Endodermal cell (in vitro differentiated cells): ENCODE measurements around the gene EDEM1. TPM values are rescaled to one million over a fixed set of nuclear protein-coding genes. Genes with fewer than 3 reads are reported as not detected.
A peak's percentile ranks its signal among the peaks of the same experiment; 100 is the strongest.

Experiments
- DNase-seq: peaks from one replicate; pipeline ENCODE4 v3.0.0-alpha.2; 2017
- H3K27ac ChIP-seq: 2 replicates; pipeline ENCODE4 v1.5.1; 2013; ENCODE audit warnings: mild to moderate bottlenecking, low read depth, low read length, moderate library complexity
- H3K27me3 ChIP-seq: 2 replicates; pipeline ENCODE4 v1.6.1; 2013; ENCODE audit warnings: mild to moderate bottlenecking, low read length, moderate library complexity; ENCODE audit not compliant: insufficient read depth, control insufficient read depth, poor library complexity, severe bottlenecking
- H3K36me3 ChIP-seq: 2 replicates; pipeline ENCODE4 v1.7.0; 2013; ENCODE audit warnings: mild to moderate bottlenecking, low read length, moderate library complexity; ENCODE audit not compliant: control insufficient read depth, insufficient read depth
- H3K4me1 ChIP-seq: one replicate; pipeline ENCODE4 v1.7.0; 2013; ENCODE audit warnings: low read length; ENCODE audit not compliant: control insufficient read depth, insufficient read depth
- H3K4me3 ChIP-seq: 2 replicates; pipeline ENCODE4 v1.5.1; 2013; ENCODE audit warnings: mild to moderate bottlenecking, low read length, moderate library complexity
- H3K9ac ChIP-seq: 2 replicates; pipeline ENCODE4 v1.6.1; 2013; ENCODE audit warnings: mild to moderate bottlenecking, low read length, moderate library complexity; ENCODE audit not compliant: poor library complexity, severe bottlenecking; ENCODE audit errors: extremely low read depth
- H3K9me3 ChIP-seq: 2 replicates; pipeline ENCODE4 v1.6.1; 2013; ENCODE audit warnings: mild to moderate bottlenecking, low read length, moderate library complexity; ENCODE audit not compliant: control insufficient read depth
- H3K27ac Mint-ChIP-seq: 2 replicates; pipeline ENCODE4 v1.8.0; 2020; ENCODE audit warnings: mixed read lengths
- H3K27me3 Mint-ChIP-seq: 2 replicates; pipeline ENCODE4 v1.8.0; 2021; ENCODE audit warnings: mild to moderate bottlenecking, mixed read lengths; ENCODE audit not compliant: insufficient read depth
- H3K36me3 Mint-ChIP-seq: 2 replicates; pipeline ENCODE4 v1.8.0; 2020; ENCODE audit warnings: low read depth, mixed read lengths
- H3K4me1 Mint-ChIP-seq: 2 replicates; pipeline ENCODE4 v1.8.0; 2020; ENCODE audit warnings: mixed read lengths
- H3K4me3 Mint-ChIP-seq: 2 replicates; pipeline ENCODE4 v1.8.0; 2020; ENCODE audit warnings: mild to moderate bottlenecking, moderate library complexity, mixed read lengths
- H3K9me3 Mint-ChIP-seq: 2 replicates; pipeline ENCODE4 v1.8.0; 2020; ENCODE audit warnings: mild to moderate bottlenecking, mixed read lengths
- WGBS, 2 experiments: methylation state at CpG; one replicate each; pipeline versions ENCODE4 v1.1.5 to v1.1.7; 2013; ENCODE audit warnings: missing lambda C conversion rate in 2 of 2, mixed read lengths in 1 of 2; ENCODE audit not compliant: insufficient coverage in 1 of 2, insufficient read length in 1 of 2; 5-methylcytosine and 5-hydroxymethylcytosine counted together
- total RNA-seq, 2 donors: library from RNA; stranded (reverse); fragmentation: NEBNext Ultra II Directional in 1 of 2; extraction: Animal tissue kit (Norgen Biotek cat#: 25700) in 1 of 2; gene quantifications; 2 replicates in 1 of 2; 3 replicates in 1 of 2; pipeline ENCODE4 v1.2.1, GENCODE V29; 2021
- TF ChIP-seq, protein P1 (sequence below): fragments of 200-600 bp; sonication (generic); conservative IDR thresholded peaks from 2 replicates; pipeline ENCODE4 v1.5.0; 2021; ENCODE audit warnings: antibody characterized with exemption, mild to moderate bottlenecking

EDEM1 gene
- total RNA-seq, 2 donors from 2014 or later = 24.5 to 28.1 TPM

DNA sequence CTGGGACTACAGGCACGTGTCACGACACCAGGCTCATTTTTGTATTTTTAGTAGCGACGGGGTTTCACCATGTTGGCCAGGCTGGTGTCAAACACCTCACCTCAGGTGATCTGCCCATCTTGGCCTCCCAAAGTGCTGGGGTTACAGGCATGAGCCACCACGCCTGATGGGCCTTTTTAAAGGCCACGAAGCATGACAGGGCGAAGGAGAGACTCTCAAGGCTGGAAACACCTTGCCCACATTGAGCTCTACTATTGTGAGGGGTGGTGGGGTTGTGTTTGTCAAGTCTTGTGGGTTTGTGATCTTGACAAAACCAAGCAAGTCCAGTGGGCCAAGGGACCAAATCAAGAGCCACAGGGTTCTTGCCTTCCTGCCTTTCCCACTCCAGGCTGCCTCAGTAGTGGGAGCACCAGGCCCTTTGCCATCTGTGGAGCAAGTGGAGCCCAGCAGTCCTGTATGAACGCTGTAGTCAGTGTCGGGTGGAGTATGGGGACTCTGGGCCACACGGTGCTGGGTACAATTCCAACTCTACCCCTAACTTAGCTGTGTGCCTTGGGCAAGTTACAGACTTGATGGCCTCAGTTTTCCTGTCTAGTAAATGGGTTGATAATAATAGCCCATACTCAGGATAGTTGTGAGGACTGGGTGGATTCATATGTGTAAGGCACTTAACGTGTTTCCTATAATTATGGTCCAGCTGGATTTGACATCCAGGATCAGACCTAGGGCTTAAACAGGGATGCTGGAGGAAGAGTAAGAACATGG is 33.3 kb downstream of the EDEM1 start:
- no peaks in the 10 kb centered on the region for H3K27me3 Mint-ChIP-seq
- H3K4me1 ChIP-seq = peaks cover 13% of the 10 kb centered on the region
- no peak overlapping the region for H3K27ac ChIP-seq
- H3K36me3 ChIP-seq = peaks cover 19% of the 10 kb centered on the region
- H3K4me3 Mint-ChIP-seq = no peak overlapping the region
- DNase-seq = no peak
- H3K4me3 ChIP-seq = no peak overlapping the region
- H3K9ac ChIP-seq = no peak overlapping the region
- 96 to 97% methylated on average over 4 to 10 of the region's 11 CpGs for WGBS, 2 experiments
- peak overlapping the region; percentile 36 for H3K27ac Mint-ChIP-seq
- no peaks in the 10 kb centered on the region for H3K27me3 ChIP-seq
- H3K36me3 Mint-ChIP-seq = peaks cover 24% of the 10 kb centered on the region
- peaks cover 32% of the 10 kb centered on the region for H3K4me1 Mint-ChIP-seq
- H3K9me3 Mint-ChIP-seq = no peaks in the 10 kb centered on the region
- H3K9me3 ChIP-seq = no peaks in the 10 kb centered on the region
- TF ChIP-seq, protein P1, sequence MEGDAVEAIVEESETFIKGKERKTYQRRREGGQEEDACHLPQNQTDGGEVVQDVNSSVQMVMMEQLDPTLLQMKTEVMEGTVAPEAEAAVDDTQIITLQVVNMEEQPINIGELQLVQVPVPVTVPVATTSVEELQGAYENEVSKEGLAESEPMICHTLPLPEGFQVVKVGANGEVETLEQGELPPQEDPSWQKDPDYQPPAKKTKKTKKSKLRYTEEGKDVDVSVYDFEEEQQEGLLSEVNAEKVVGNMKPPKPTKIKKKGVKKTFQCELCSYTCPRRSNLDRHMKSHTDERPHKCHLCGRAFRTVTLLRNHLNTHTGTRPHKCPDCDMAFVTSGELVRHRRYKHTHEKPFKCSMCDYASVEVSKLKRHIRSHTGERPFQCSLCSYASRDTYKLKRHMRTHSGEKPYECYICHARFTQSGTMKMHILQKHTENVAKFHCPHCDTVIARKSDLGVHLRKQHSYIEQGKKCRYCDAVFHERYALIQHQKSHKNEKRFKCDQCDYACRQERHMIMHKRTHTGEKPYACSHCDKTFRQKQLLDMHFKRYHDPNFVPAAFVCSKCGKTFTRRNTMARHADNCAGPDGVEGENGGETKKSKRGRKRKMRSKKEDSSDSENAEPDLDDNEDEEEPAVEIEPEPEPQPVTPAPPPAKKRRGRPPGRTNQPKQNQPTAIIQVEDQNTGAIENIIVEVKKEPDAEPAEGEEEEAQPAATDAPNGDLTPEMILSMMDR = no peak

DNA sequence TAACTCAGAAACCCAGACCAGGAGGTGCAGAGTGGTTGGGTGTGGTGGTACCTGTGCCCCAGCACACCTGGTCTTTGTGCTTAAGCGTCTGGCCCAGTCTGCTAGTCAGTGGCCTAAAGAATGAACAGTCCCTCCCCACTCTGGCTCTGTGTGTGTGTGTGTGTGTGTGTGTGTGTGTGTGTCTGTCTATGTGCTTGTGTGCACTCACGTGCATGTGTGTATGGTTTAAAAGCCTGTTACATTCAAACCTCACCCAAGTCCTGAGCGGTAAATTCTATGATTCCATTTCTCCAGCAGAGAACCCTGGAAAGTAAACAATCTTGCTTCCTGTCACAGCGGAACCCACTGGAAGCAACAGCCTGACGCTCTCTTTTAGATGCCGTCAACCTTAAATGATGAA is 34.2 kb downstream of the EDEM1 start:
- no peak overlapping the region for H3K27ac Mint-ChIP-seq

DNA sequence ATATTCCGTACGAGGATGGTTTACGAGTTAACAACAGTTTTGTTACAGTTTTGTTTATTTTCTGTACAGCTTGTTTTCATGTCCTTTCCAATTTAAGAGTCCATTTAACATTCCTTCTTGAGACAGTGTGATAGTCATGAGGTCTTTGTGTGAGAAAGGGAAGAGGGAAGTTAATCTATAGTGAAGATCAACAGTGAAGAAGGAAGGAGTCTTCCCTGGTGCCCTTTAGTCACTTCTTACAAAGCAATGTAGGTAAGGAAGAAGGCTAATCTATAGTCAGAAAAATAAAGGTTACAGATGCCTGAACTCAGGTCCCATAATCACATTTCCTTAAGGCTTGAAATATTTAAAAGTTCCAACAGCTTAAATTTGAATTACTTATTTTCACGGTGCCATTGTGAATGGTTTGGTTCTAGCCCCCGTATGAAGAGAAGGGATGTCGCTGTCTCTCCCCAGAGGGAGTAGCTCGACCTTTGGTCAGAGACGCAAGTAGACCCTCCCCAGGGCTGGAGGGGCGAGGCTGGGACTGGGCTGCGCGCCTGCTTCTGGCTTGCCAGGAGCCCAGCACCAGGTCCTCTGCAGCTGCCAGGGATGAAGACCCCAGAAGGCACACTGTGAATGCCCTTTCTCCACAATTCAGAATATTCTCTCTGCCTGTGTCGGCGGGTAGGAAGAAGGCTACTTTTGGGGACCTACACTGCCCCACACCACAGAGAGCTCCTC is 34.9 kb downstream of the EDEM1 start:
- H3K4me3 ChIP-seq = no peak overlapping the region
- H3K4me1 ChIP-seq = peaks cover 13% of the 10 kb centered on the region
- Mint-ChIP-seq H3K4me1 (peaks cover 32% of the 10 kb centered on the region), H3K9me3 (no peaks in the 10 kb centered on the region), H3K4me3 (no peak overlapping the region), H3K36me3 (peaks cover 14% of the 10 kb centered on the region), H3K27ac (no peak overlapping the region), H3K27me3 (no peaks in the 10 kb centered on the region)
- TF ChIP-seq, protein P1 = no peak
- no peaks in the 10 kb centered on the region for H3K27me3 ChIP-seq
- WGBS, 2 experiments = 90 to 91% methylated on average over 10 to 13 of the region's 13 CpGs
- H3K9me3 ChIP-seq = no peaks in the 10 kb centered on the region
- DNase-seq = no peak
- H3K36me3 ChIP-seq = peaks cover 4% of the 10 kb centered on the region
- no peak overlapping the region for H3K27ac ChIP-seq
- H3K9ac ChIP-seq = no peak overlapping the region

More for the DNA sequence above, 34.2 kb downstream of the EDEM1 start:
- Mint-ChIP-seq H3K27me3 (no peaks in the 10 kb centered on the region), H3K4me3 (no peak overlapping the region), H3K9me3 (no peaks in the 10 kb centered on the region), H3K36me3 (peaks cover 20% of the 10 kb centered on the region), H3K4me1 (peaks cover 32% of the 10 kb centered on the region)
- Histone ChIP-seq H3K27ac (no peak overlapping the region), H3K4me3 (no peak overlapping the region), H3K9me3 (no peaks in the 10 kb centered on the region), H3K9ac (no peak overlapping the region), H3K4me1 (peaks cover 13% of the 10 kb centered on the region), H3K27me3 (no peaks in the 10 kb centered on the region), H3K36me3 (peaks cover 11% of the 10 kb centered on the region)
- 59 to 71% methylated on average over 4 to 6 of the region's 6 CpGs for WGBS, 2 experiments
- TF ChIP-seq, protein P1 = no peak
- no peak for DNase-seq
